ENCODE results near the gene ZNF274. TPM values are rescaled to one million over a fixed set of nuclear protein-coding genes. Genes with fewer than 3 reads are reported as not detected.
A peak's percentile ranks its signal among the peaks of the same experiment; 100 is the strongest.

ZNF274 gene
- total and polyA plus RNA-seq, 2 of the 8 experiments (the other 6 are each of a cell fraction or from before 2014, with no cell fraction given), result 13.3 to 25.1 TPM

DNA sequence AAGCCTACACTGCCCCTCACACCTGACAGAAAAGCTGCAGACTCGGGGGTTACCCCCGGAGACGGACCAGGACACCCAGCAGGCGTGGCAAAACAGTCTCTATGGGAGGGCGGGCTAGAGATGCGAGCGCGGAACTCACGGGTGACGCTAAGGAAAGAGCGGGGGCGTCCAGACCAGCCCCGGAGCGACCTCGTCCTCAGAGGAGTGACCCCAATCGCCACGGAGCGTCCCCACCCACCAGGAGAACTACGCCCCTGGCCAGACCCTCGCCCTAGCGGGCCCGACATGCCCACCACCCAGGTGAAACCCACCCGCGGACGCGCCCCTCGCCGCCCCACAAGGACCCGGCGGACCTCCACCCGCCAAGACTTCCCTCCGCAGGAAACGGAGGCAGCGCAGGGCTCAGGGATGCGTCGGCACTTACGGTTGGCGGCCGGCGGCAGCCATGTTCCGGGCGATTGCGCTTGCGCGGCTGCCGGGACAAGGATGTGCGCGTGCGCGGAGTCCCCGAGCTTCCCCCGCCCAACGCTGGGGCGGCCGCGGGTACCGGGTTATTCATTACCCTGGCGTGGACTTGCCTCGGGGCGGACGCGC lies 32.4 kb upstream of the ZNF274 start, which contains the start of gene ZNF329 (continued):
- TF ChIP-seq YY1 (IDR thresholded peaks at IDR 0.05; ENCODE audit: low read depth, low read length), result peak; percentile 91
- 0 out of 2 replicates have a peak, but pooled peaks have one; percentile 27 for TF ChIP-seq MAX (IDR thresholded peaks at IDR 0.05)
- peak; percentile 76 for TF ChIP-seq TAF1 (IDR thresholded peaks at IDR 0.05; ENCODE audit: low read depth, low read length)
- TF ChIP-seq, protein P1, sequence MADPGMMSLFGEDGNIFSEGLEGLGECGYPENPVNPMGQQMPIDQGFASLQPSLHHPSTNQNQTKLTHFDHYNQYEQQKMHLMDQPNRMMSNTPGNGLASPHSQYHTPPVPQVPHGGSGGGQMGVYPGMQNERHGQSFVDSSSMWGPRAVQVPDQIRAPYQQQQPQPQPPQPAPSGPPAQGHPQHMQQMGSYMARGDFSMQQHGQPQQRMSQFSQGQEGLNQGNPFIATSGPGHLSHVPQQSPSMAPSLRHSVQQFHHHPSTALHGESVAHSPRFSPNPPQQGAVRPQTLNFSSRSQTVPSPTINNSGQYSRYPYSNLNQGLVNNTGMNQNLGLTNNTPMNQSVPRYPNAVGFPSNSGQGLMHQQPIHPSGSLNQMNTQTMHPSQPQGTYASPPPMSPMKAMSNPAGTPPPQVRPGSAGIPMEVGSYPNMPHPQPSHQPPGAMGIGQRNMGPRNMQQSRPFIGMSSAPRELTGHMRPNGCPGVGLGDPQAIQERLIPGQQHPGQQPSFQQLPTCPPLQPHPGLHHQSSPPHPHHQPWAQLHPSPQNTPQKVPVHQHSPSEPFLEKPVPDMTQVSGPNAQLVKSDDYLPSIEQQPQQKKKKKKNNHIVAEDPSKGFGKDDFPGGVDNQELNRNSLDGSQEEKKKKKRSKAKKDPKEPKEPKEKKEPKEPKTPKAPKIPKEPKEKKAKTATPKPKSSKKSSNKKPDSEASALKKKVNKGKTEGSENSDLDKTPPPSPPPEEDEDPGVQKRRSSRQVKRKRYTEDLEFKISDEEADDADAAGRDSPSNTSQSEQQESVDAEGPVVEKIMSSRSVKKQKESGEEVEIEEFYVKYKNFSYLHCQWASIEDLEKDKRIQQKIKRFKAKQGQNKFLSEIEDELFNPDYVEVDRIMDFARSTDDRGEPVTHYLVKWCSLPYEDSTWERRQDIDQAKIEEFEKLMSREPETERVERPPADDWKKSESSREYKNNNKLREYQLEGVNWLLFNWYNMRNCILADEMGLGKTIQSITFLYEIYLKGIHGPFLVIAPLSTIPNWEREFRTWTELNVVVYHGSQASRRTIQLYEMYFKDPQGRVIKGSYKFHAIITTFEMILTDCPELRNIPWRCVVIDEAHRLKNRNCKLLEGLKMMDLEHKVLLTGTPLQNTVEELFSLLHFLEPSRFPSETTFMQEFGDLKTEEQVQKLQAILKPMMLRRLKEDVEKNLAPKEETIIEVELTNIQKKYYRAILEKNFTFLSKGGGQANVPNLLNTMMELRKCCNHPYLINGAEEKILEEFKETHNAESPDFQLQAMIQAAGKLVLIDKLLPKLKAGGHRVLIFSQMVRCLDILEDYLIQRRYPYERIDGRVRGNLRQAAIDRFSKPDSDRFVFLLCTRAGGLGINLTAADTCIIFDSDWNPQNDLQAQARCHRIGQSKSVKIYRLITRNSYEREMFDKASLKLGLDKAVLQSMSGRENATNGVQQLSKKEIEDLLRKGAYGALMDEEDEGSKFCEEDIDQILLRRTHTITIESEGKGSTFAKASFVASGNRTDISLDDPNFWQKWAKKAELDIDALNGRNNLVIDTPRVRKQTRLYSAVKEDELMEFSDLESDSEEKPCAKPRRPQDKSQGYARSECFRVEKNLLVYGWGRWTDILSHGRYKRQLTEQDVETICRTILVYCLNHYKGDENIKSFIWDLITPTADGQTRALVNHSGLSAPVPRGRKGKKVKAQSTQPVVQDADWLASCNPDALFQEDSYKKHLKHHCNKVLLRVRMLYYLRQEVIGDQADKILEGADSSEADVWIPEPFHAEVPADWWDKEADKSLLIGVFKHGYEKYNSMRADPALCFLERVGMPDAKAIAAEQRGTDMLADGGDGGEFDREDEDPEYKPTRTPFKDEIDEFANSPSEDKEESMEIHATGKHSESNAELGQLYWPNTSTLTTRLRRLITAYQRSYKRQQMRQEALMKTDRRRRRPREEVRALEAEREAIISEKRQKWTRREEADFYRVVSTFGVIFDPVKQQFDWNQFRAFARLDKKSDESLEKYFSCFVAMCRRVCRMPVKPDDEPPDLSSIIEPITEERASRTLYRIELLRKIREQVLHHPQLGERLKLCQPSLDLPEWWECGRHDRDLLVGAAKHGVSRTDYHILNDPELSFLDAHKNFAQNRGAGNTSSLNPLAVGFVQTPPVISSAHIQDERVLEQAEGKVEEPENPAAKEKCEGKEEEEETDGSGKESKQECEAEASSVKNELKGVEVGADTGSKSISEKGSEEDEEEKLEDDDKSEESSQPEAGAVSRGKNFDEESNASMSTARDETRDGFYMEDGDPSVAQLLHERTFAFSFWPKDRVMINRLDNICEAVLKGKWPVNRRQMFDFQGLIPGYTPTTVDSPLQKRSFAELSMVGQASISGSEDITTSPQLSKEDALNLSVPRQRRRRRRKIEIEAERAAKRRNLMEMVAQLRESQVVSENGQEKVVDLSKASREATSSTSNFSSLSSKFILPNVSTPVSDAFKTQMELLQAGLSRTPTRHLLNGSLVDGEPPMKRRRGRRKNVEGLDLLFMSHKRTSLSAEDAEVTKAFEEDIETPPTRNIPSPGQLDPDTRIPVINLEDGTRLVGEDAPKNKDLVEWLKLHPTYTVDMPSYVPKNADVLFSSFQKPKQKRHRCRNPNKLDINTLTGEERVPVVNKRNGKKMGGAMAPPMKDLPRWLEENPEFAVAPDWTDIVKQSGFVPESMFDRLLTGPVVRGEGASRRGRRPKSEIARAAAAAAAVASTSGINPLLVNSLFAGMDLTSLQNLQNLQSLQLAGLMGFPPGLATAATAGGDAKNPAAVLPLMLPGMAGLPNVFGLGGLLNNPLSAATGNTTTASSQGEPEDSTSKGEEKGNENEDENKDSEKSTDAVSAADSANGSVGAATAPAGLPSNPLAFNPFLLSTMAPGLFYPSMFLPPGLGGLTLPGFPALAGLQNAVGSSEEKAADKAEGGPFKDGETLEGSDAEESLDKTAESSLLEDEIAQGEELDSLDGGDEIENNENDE (IDR thresholded peaks at IDR 0.05; ENCODE audit: insufficient replicate concordance, low read length), result no peak
- TF ChIP-seq RAD21 (IDR thresholded peaks at IDR 0.05 in 1 of 2, conservative IDR thresholded peaks at IDR 0.05 in 1 of 2; ENCODE audit: low read depth in 2 of 2, low read length in 2 of 2), result 0 out of 4 replicates have a peak, but pooled peaks of 1 of the 2 experiments have one; percentile 6
- peak; percentile 73 for TF ChIP-seq ASH2L (IDR thresholded peaks at IDR 0.05; ENCODE audit: low read length)
- TF ChIP-seq KDM1A (IDR thresholded peaks at IDR 0.05; ENCODE audit: borderline replicate concordance, low read length), result no peak
- no peak for TF ChIP-seq ZNF274 (IDR thresholded peaks at IDR 0.05; ENCODE audit: borderline replicate concordance, extremely low read depth, low read length)
- 0 out of 2 replicates have a peak, but pooled peaks have one; percentile 31 for TF ChIP-seq POLR2AphosphoS5 (IDR thresholded peaks at IDR 0.05; ENCODE audit: low read depth, low read length)
- peak; percentile 35; the same call in 1 of the 2 replicates for TF ChIP-seq TBP (IDR thresholded peaks at IDR 0.05; ENCODE audit: low read depth, low read length)
- TF ChIP-seq SP2 (IDR thresholded peaks at IDR 0.05; ENCODE audit: low read length), result no peak
